Measurements from ENCODE around the gene DNM2. TPM values are rescaled to one million over a fixed set of nuclear protein-coding genes. Genes with fewer than 3 reads are reported as not detected.

Gene DNM2
- total and polyA plus RNA-seq, 9 of the 15 experiments (the other 6 are each of a cell fraction or from before 2014, with no cell fraction given): 2.2 to 161 (median 72.6) TPM

DNA sequence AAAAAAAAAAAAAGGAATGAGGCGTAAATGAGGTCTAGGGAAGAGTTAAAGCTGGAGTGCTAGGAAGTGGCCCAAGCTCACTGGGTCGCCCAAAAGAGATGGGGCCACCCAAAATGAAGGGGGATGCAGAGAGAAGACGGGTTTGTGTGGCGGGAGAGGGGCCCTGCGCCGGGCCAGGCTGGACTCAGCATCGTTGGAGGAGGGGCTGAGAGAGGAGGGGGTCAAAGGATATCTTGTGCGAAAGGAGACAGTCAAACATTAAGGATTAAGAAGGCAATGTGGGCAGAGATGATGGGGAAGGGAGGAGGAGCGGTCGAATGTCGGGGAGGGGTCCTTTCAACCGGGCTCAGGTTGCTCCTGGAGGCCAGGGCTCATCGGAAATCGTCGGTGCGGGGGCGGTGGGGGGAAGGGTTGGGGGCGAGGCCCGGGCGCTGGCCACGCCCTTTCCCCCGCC lies 152.6 kb downstream of the DNM2 start (continued):
- TF ChIP-seq MTA2 (IDR thresholded peaks at IDR 0.05; ENCODE audit: low read depth): peak; percentile 60
- TF ChIP-seq, protein P1, sequence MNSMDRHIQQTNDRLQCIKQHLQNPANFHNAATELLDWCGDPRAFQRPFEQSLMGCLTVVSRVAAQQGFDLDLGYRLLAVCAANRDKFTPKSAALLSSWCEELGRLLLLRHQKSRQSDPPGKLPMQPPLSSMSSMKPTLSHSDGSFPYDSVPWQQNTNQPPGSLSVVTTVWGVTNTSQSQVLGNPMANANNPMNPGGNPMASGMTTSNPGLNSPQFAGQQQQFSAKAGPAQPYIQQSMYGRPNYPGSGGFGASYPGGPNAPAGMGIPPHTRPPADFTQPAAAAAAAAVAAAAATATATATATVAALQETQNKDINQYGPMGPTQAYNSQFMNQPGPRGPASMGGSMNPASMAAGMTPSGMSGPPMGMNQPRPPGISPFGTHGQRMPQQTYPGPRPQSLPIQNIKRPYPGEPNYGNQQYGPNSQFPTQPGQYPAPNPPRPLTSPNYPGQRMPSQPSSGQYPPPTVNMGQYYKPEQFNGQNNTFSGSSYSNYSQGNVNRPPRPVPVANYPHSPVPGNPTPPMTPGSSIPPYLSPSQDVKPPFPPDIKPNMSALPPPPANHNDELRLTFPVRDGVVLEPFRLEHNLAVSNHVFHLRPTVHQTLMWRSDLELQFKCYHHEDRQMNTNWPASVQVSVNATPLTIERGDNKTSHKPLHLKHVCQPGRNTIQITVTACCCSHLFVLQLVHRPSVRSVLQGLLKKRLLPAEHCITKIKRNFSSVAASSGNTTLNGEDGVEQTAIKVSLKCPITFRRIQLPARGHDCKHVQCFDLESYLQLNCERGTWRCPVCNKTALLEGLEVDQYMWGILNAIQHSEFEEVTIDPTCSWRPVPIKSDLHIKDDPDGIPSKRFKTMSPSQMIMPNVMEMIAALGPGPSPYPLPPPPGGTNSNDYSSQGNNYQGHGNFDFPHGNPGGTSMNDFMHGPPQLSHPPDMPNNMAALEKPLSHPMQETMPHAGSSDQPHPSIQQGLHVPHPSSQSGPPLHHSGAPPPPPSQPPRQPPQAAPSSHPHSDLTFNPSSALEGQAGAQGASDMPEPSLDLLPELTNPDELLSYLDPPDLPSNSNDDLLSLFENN (IDR thresholded peaks at IDR 0.05; ENCODE audit: low read depth in 2 of 2, low read length in 2 of 2): no peak
- peak; percentile 12 for TF ChIP-seq RBBP5 (IDR thresholded peaks at IDR 0.05; ENCODE audit: borderline replicate concordance, insufficient read depth, low read length, poor library complexity, severe bottlenecking)
- TF ChIP-seq NFE2L1 (tag; IDR thresholded peaks at IDR 0.05; ENCODE audit: borderline replicate concordance, low read depth): no peak
- TF ChIP-seq ZBTB7A (IDR thresholded peaks at IDR 0.05; ENCODE audit: borderline replicate concordance, control insufficient read depth, low read depth, low read length): peak; percentile 80; the same call in 1 of the 2 replicates
- TF ChIP-seq NFRKB (IDR thresholded peaks at IDR 0.05; ENCODE audit: low read depth): peak; percentile 84
- TF ChIP-seq, protein P2, sequence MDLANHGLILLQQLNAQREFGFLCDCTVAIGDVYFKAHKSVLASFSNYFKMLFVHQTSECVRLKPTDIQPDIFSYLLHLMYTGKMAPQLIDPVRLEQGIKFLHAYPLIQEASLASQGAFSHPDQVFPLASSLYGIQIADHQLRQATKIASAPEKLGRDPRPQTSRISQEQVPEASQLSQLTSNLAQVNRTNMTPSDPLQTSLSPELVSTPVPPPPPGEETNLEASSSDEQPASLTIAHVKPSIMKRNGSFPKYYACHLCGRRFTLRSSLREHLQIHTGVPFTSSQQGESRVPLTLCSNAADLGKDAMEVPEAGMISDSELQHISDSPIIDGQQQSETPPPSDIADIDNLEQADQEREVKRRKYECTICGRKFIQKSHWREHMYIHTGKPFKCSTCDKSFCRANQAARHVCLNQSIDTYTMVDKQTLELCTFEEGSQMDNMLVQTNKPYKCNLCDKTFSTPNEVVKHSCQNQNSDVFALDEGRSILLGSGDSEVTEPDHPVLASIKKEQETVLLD (IDR thresholded peaks at IDR 0.05): no peak
- 0 out of 2 replicates have a peak, but pooled peaks have one; percentile 58 for TF ChIP-seq HDAC2 (IDR thresholded peaks at IDR 0.05)
- peak; percentile 53; the same call in 1 of the 2 replicates for TF ChIP-seq PHF8 (IDR thresholded peaks at IDR 0.05; ENCODE audit: borderline replicate concordance, low read length)
- TF ChIP-seq HIVEP1 (CRISPR knock-in tag; IDR thresholded peaks at IDR 0.05): no peak
- peak; percentile 72 for TF ChIP-seq SUPT5H (IDR thresholded peaks at IDR 0.05)
- TF ChIP-seq NCOA4 (IDR thresholded peaks at IDR 0.05; ENCODE audit: partially characterized antibody): no peak
- TF ChIP-seq MLLT1 (IDR thresholded peaks at IDR 0.05): 0 out of 4 replicates have a peak, but pooled peaks of 1 of the 2 experiments have one; percentile 13
- no peak for TF ChIP-seq ZNF57 (CRISPR knock-in tag; IDR thresholded peaks at IDR 0.05)
- TF ChIP-seq ARID4B (CRISPR knock-in tag; IDR thresholded peaks at IDR 0.05): no peak
- TF ChIP-seq GABPA (tag; conservative IDR thresholded peaks at IDR 0.05; ENCODE audit: low read depth): peak; percentile 60
